AG10803 (cell line): ENCODE results near the gene TRIM59.

Source experiments
- DNase-seq: peaks from one replicate; pipeline ENCODE4 v3.0.0; 2010; ENCODE audit warnings: low read depth
- H3K4me3 ChIP-seq: 2 replicates; pipeline ENCODE4 v1.5.1; 2011; ENCODE audit warnings: mild to moderate bottlenecking, low read length, control low read depth
- CTCF ChIP-seq: conservative IDR thresholded peaks from 2 replicates; pipeline ENCODE4 v1.5.1; 2011; ENCODE audit warnings: mild to moderate bottlenecking, low read length, control low read depth, inconsistent platforms

The TRIM59 gene

DNA sequence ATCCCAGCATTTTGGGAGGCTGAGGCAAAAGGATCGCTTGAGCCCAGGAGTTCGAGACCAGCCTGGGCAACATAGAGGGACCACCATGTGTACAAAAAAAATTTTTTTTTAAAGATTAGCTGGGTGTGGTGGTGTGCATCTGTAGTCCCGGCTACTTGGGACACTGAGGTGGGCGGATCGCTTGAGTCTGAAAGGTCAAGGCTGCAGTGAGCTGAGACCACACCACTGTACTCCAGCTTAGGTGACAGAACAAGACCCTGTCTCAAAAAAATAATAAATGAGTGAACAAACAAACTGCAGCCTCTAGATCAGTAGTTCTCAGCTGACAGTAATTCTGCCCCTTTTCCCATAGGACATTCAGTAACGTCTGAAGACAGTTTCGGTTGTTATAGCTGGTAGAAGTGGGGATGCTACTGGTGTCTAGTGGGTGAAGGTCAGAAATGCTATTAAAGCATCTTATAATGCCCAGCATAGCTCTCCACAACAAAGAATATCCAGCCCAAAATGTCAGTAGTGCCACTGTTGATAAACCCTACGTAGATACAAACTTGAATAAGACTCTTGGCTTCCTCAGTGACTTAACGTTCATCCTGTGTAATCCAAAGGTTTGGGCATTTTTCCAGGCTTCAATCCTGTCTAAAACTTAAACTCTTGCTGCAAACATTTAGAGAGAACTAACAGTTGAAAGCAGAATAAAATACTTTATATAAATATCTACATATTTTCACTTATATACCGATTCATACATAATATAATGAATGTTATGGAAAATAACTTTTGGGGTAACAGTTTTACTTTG lies 39.6 kb downstream of the TRIM59 start:
- TF ChIP-seq CTCF: no peak
- no peak overlapping the region for H3K4me3 ChIP-seq
- DNase-seq: no peak

GRCh38 chr3:160403796-160404470 lies 45.7 kb downstream of the TRIM59 start:
- no peak for TF ChIP-seq CTCF
- peak overlapping the region; percentile 13 for H3K4me3 ChIP-seq
- DNase-seq: no peak

GRCh38 chr3:160403028-160403545 lies 46.5 kb downstream of the TRIM59 start:
- DNase-seq: no peak
- no peak for TF ChIP-seq CTCF
- peak overlapping the region; percentile 81 for H3K4me3 ChIP-seq

- no peak for DNase-seq
- peak overlapping the region; percentile 81 for H3K4me3 ChIP-seq
- no peak for TF ChIP-seq CTCF
These were observed 47.2 kb downstream of the TRIM59 start for GRCh38 chr3:160402221-160403027.

GRCh38 chr3:160401291-160402095 lies 48.1 kb downstream of the TRIM59 start:
- peak; percentile 62 for DNase-seq
- TF ChIP-seq CTCF: no peak
- H3K4me3 ChIP-seq: peak overlapping the region; percentile 81

- H3K4me3 ChIP-seq: peak overlapping the region; percentile 81
- DNase-seq: no peak
- no peak for TF ChIP-seq CTCF
These were observed 48.9 kb downstream of the TRIM59 start for GRCh38 chr3:160400702-160401150.
